Keratinocyte (primary cell): ENCODE data around the gene DNAJA4. TPM values are rescaled to one million over a fixed set of nuclear protein-coding genes. Genes with fewer than 3 reads are reported as not detected.
A peak's percentile ranks its signal among the peaks of the same experiment; 100 is the strongest.

ENCODE experiments used
- DNase-seq: peaks from one replicate; pipeline ENCODE4 v3.0.0-alpha.2; 2011; ENCODE audit warnings: low read depth, missing footprints, low spot score
- FAIRE-seq: peaks from 2 replicates; lab custom pipeline; 2011; peaks lifted over from hg19 to GRCh38; lab: Jason Lieb, UNC
- H2AFZ ChIP-seq: 2 replicates; pipeline ENCODE4 v1.6.0; 2012; ENCODE audit warnings: low read length, control low read depth, inconsistent platforms; ENCODE audit not compliant: control insufficient read depth
- H3K27ac ChIP-seq: 2 replicates; pipeline ENCODE4 v1.5.1; 2011; ENCODE audit warnings: low read length; ENCODE audit not compliant: control insufficient read depth, insufficient read depth
- H3K27me3 ChIP-seq: 3 replicates; pipeline ENCODE4 v1.6.0; 2011; ENCODE audit warnings: low read length; ENCODE audit not compliant: control insufficient read depth, insufficient read depth; ENCODE audit errors: extremely low read depth
- H3K36me3 ChIP-seq, 2 experiments: 2 replicates in 1 of 2; 3 replicates in 1 of 2; pipeline ENCODE4 v1.5.1; 2011; ENCODE audit warnings: low read length in 2 of 2, mild to moderate bottlenecking in 1 of 2; ENCODE audit not compliant: control insufficient read depth in 2 of 2, insufficient read depth in 2 of 2; ENCODE audit errors: extremely low read depth in 1 of 2
- H3K4me1 ChIP-seq: 3 replicates; pipeline ENCODE4 v1.5.1; 2011; ENCODE audit warnings: low read length; ENCODE audit not compliant: control insufficient read depth, insufficient read depth; ENCODE audit errors: extremely low read depth
- H3K4me2 ChIP-seq: 3 replicates; pipeline ENCODE4 v1.6.0; 2011; ENCODE audit warnings: low read depth, low read length; ENCODE audit not compliant: control insufficient read depth, insufficient read depth; ENCODE audit errors: extremely low read depth
- H3K4me3 ChIP-seq, 3 experiments: fragments of 200-600 bp in 1 of 3; sonication (generic) in 1 of 3; 2 replicates in 2 of 3; 3 replicates in 1 of 3; pipeline ENCODE4 v1.5.1; 2011 to 2016; ENCODE audit warnings: low read length in 3 of 3, mild to moderate bottlenecking in 3 of 3, control low read depth in 2 of 3, inconsistent platforms in 1 of 3, low read depth in 1 of 3, mixed read lengths in 1 of 3, mixed run types in 1 of 3, moderate library complexity in 1 of 3; ENCODE audit not compliant: control insufficient read depth in 2 of 3, insufficient read depth in 2 of 3; ENCODE audit errors: extremely low read depth in 1 of 3
- H3K79me2 ChIP-seq: 2 replicates; pipeline ENCODE4 v1.6.0; 2012; ENCODE audit warnings: low read length; ENCODE audit not compliant: control insufficient read depth, insufficient read depth
- H3K9ac ChIP-seq: 3 replicates; pipeline ENCODE4 v1.6.0; 2011; ENCODE audit warnings: low read length; ENCODE audit not compliant: control insufficient read depth, insufficient read depth; ENCODE audit errors: extremely low read depth
- H3K9me1 ChIP-seq: 3 replicates; pipeline ENCODE4 v1.6.0; 2011; ENCODE audit warnings: low read length; ENCODE audit not compliant: control insufficient read depth, insufficient read depth; ENCODE audit errors: extremely low read depth
- H3K9me3 ChIP-seq: 2 replicates; pipeline ENCODE4 v1.5.1; 2012; ENCODE audit warnings: low read depth, low read length; ENCODE audit not compliant: control insufficient read depth
- H4K20me1 ChIP-seq: 3 replicates; pipeline ENCODE4 v1.6.0; 2011; ENCODE audit warnings: low read length; ENCODE audit not compliant: control insufficient read depth, insufficient read depth; ENCODE audit errors: extremely low read depth
- EZH2 ChIP-seq: IDR thresholded peaks from one replicate; pipeline ENCODE4 v1.6.1; 2012; ENCODE audit warnings: inconsistent platforms, mild to moderate bottlenecking, low read length, moderate library complexity
- dilution Hi-C: fragments of 300-500 bp; cut with MboI; formaldehyde crosslinking; loops from one replicate; pipeline ENCODE4 v1.7.0; 2020; ENCODE audit warnings: low sequenced_read_pairs; ENCODE audit not compliant: extremely low pct_ligation_motif_present
- polyA plus RNA-seq, 5 experiments: library from polyadenylated mRNA; depleted of rRNA in 3 of 5; stranded (reverse) in 3 of 5; stranded (forward) in 1 of 5; unstranded in 1 of 5; fragments of >200 nt; gene quantifications; 1 replicate in 1 of 5; 2 replicates in 3 of 5; 3 replicates in 1 of 5; pipeline versions ENCODE4 v1.2.1 to v1.2.3, GENCODE V29; 2011 to 2012; ENCODE audit warnings: missing spikeins in 2 of 5, low read depth in 1 of 5, low replicate concordance in 1 of 5
- TF ChIP-seq, protein P1 (sequence below), 3 experiments: IDR thresholded peaks in 1 of 3; conservative IDR thresholded peaks in 1 of 3; optimal IDR thresholded peaks in 1 of 3; 2 replicates in 2 of 3; 3 replicates in 1 of 3; pipeline versions ENCODE3 to v1.5.1; 2011; ENCODE audit warnings: low read length in 3 of 3, mild to moderate bottlenecking in 3 of 3, moderate library complexity in 2 of 3, control low read depth in 1 of 3, inconsistent platforms in 1 of 3; ENCODE audit not compliant: insufficient read depth in 2 of 3; ENCODE audit errors: extremely low read depth in 1 of 3

The DNAJA4 gene
- polyA plus RNA-seq, 1 donor (not counting 4 experiments of a cell fraction or from before 2014, with no cell fraction given): 4.1 TPM

DNA sequence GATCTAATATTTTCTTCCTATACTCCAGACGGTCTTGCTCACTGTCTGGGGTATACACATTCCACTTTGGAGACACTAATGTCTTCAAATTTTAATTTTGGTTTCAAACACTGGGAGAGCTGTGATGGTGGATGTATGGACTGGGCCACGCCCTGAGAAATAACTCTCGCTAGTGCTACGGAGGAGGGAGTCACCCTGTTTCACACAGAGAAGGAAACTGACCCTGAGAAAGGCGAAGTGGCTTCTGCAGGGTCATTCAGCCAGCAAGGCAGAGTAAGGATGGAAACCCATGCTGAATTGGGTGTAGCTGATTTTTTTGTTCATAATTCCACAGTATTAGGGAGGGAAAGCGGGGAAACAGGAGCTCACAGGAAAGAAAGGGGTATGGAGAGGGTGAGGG lies 43.6 kb downstream of the DNAJA4 start:
- DNase-seq: no peak
- TF ChIP-seq, protein P1, sequence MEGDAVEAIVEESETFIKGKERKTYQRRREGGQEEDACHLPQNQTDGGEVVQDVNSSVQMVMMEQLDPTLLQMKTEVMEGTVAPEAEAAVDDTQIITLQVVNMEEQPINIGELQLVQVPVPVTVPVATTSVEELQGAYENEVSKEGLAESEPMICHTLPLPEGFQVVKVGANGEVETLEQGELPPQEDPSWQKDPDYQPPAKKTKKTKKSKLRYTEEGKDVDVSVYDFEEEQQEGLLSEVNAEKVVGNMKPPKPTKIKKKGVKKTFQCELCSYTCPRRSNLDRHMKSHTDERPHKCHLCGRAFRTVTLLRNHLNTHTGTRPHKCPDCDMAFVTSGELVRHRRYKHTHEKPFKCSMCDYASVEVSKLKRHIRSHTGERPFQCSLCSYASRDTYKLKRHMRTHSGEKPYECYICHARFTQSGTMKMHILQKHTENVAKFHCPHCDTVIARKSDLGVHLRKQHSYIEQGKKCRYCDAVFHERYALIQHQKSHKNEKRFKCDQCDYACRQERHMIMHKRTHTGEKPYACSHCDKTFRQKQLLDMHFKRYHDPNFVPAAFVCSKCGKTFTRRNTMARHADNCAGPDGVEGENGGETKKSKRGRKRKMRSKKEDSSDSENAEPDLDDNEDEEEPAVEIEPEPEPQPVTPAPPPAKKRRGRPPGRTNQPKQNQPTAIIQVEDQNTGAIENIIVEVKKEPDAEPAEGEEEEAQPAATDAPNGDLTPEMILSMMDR (optimal IDR thresholded peaks at IDR 0.05 in 1 of 3, IDR thresholded peaks at IDR 0.05 in 1 of 3, conservative IDR thresholded peaks at IDR 0.05 in 1 of 3; ENCODE audit: extremely low read depth in 1 of 3, insufficient read depth in 2 of 3, low read length in 3 of 3): no peak
- no peak for TF ChIP-seq EZH2
- H3K4me2 ChIP-seq: no peak overlapping the region
- H2AFZ ChIP-seq: no peak overlapping the region
- no peak overlapping the region for H3K27ac ChIP-seq
- no peaks in the 10 kb centered on the region for H3K27me3 ChIP-seq
- H3K36me3 ChIP-seq: no peaks in the 10 kb centered on the region
- no peak for FAIRE-seq
- H3K9me1 ChIP-seq: no peaks in the 10 kb centered on the region
- no peaks in the 10 kb centered on the region for H3K4me1 ChIP-seq
- no peak overlapping the region for H3K9ac ChIP-seq
- no peak overlapping the region for H3K4me3 ChIP-seq
- H4K20me1 ChIP-seq: no peaks in the 10 kb centered on the region
- dilution Hi-C loops: no loop called here
- no peaks in the 10 kb centered on the region for H3K9me3 ChIP-seq
- H3K79me2 ChIP-seq: no peaks in the 10 kb centered on the region

DNA sequence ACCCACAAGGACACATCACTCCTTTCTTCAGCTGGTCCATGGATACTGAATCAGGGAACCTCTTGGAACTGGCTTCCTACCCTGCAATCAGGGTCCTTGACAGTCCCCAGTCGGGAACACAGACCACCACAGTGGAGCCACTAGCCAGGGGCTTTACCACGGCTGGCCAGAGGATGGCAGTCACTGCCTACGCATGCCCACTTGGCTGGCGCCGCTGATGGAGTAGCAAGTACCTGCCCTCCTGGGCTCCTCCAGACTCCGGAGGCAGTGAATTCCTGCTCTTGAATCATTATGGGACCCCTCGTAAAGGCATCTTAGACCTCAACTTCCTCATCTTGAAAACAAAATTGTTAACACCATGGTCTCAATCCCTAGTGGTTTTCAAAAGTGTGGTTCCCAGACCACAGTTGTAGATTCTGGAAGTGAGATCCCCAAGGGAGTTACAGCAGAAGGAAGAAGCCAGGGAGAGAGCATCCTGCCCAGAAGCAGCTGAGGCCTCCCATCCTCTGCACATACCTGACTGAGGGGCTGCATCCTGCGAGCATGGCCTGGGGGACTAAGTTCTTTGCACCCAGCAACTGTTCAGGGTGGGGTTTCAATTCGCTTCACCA lies 44.2 kb downstream of the DNAJA4 start:
- no peak overlapping the region for H3K27ac ChIP-seq
- FAIRE-seq (peak; percentile 32), DNase-seq (no peak)
- H3K36me3 ChIP-seq: no peaks in the 10 kb centered on the region
- dilution Hi-C loops: no loop called here
- no peaks in the 10 kb centered on the region for H3K27me3 ChIP-seq
- no peaks in the 10 kb centered on the region for H4K20me1 ChIP-seq
- no peak overlapping the region for H3K9ac ChIP-seq
- H3K9me3 ChIP-seq: no peaks in the 10 kb centered on the region
- no peaks in the 10 kb centered on the region for H3K79me2 ChIP-seq
- H3K4me1 ChIP-seq: no peaks in the 10 kb centered on the region
- no peak overlapping the region for H3K4me2 ChIP-seq
- TF ChIP-seq, protein P1 (optimal IDR thresholded peaks at IDR 0.05 in 1 of 3, IDR thresholded peaks at IDR 0.05 in 1 of 3, conservative IDR thresholded peaks at IDR 0.05 in 1 of 3; ENCODE audit: extremely low read depth in 1 of 3, insufficient read depth in 2 of 3, low read length in 3 of 3): peak; percentile 94 to 99 (median 95)
- no peak for TF ChIP-seq EZH2
- H2AFZ ChIP-seq: no peak overlapping the region
- no peak overlapping the region for H3K4me3 ChIP-seq
- H3K9me1 ChIP-seq: no peaks in the 10 kb centered on the region
